Panc1 (cell line): Measurements from ENCODE around the gene KCNQ1OT1. TPM values are rescaled to one million over a fixed set of nuclear protein-coding genes. Genes with fewer than 3 reads are reported as not detected.

Source experiments
- ATAC-seq: fragments of 200-7000 bp; cut with Tn5 transposase; 2 replicates; pipeline ENCODE4 v1.9.1; 2020; ENCODE audit warnings: mild to moderate bottlenecking, moderate library complexity
- BruUV-seq: library from RNA; stranded (reverse); fragments of 400-500 nt; replicated peaks from 2 replicates; lab custom pipeline; 2021; lab: Mats Ljungman, UMichigan
- CTCF ChIA-PET: fragments of 300-600 bp; sonication (Branson Sonifier 250); formaldehyde crosslinking; loops from one replicate; lab custom pipeline; 2022; ENCODE audit warnings: antibody characterized with exemption; lab: Charles Lee
- POLR2A ChIA-PET: fragments of 300-600 bp; sonication (Branson Sonifier 250); formaldehyde crosslinking; loops from one replicate; lab custom pipeline; 2022; ENCODE audit warnings: antibody characterized with exemption; lab: Charles Lee
- DNase-seq: peaks from one replicate; pipeline ENCODE4 v3.0.0-alpha.2; 2010; ENCODE audit warnings: low read depth, low spot score
- H3K27ac ChIP-seq: 2 replicates; pipeline ENCODE4 v1.5.1; 2011; ENCODE audit warnings: mild to moderate bottlenecking, low read length, inconsistent platforms
- H3K27me3 ChIP-seq: fragments of 200-500 bp; sonication (Bioruptor generic); 2 replicates; pipeline ENCODE4 v1.6.0; 2014; ENCODE audit warnings: low read length, inconsistent platforms; ENCODE audit not compliant: control insufficient read depth, insufficient read depth
- H3K36me3 ChIP-seq: fragments of 200-500 bp; sonication (Bioruptor generic); 2 replicates; pipeline ENCODE4 v1.5.1; 2014; ENCODE audit warnings: inconsistent platforms, mild to moderate bottlenecking, low read length, moderate library complexity; ENCODE audit not compliant: control insufficient read depth, insufficient read depth
- H3K4me1 ChIP-seq: 2 replicates; pipeline ENCODE4 v1.5.1; 2011; ENCODE audit warnings: inconsistent platforms, mild to moderate bottlenecking, low read length, moderate library complexity; ENCODE audit not compliant: control insufficient read depth, insufficient read depth
- H3K4me3 ChIP-seq, 2 experiments: 2 replicates each; pipeline ENCODE4 v1.5.1; 2011 to 2012; ENCODE audit warnings: low read depth in 2 of 2, low read length in 2 of 2, mild to moderate bottlenecking in 2 of 2, inconsistent platforms in 1 of 2, moderate library complexity in 1 of 2
- H3K9me3 ChIP-seq: fragments of 200-500 bp; sonication (Bioruptor generic); 2 replicates; pipeline ENCODE4 v1.5.1; 2014; ENCODE audit warnings: low read depth, mild to moderate bottlenecking, inconsistent platforms, low read length, moderate library complexity; ENCODE audit not compliant: control insufficient read depth, insufficient read depth
- POLR2AphosphoS5 ChIP-seq: IDR thresholded peaks from 2 replicates; pipeline ENCODE4 v1.6.1; 2012; ENCODE audit warnings: mild to moderate bottlenecking, low read depth, low read length, moderate library complexity
- SIN3A ChIP-seq: IDR thresholded peaks from 2 replicates; pipeline ENCODE4 v1.6.1; 2012; ENCODE audit warnings: low read depth, mild to moderate bottlenecking, low read length, moderate library complexity, borderline replicate concordance; ENCODE audit not compliant: insufficient read depth
- TCF7L2 ChIP-seq: IDR thresholded peaks from 2 replicates; pipeline ENCODE4 v1.6.1; 2011; ENCODE audit warnings: mild to moderate bottlenecking, low read depth, low read length, inconsistent platforms
- in situ Hi-C: cut with HindIII; loops from 2 replicates; pipeline ENCODE4 v1.10.0; 2016; ENCODE audit warnings: low sequenced_read_pairs, low pct_unique_long_range_greater_than_20kb
- intact Hi-C: fragments of 100-400 bp; cut with micrococcal nuclease; formaldehyde crosslinking; loops from one replicate; pipeline ENCODE4 v1.10.0; 2022; ENCODE audit not compliant: unreplicated experiment
- total RNA-seq: library from RNA; stranded (reverse); gene quantifications from one replicate; pipeline ENCODE4 v1.2.1, GENCODE V29; 2021; ENCODE audit not compliant: unreplicated experiment
- TF ChIP-seq, protein P1 (sequence below), 2 experiments: IDR thresholded peaks; 2 replicates each; pipeline ENCODE4 v1.6.1; 2011 to 2012; ENCODE audit warnings: low read depth in 2 of 2, control low read depth in 1 of 2, low read length in 1 of 2, mild to moderate bottlenecking in 1 of 2, moderate library complexity in 1 of 2; ENCODE audit not compliant: insufficient read depth in 1 of 2
- TF ChIP-seq, protein P2 (sequence below): fragments of 450-650 bp; IDR thresholded peaks from 2 replicates; pipeline ENCODE4 v1.5.1; 2017; ENCODE audit warnings: mild to moderate bottlenecking

Gene KCNQ1OT1
- total RNA-seq, 1 experiment from 2014 or later, result 1.3 TPM

DNA sequence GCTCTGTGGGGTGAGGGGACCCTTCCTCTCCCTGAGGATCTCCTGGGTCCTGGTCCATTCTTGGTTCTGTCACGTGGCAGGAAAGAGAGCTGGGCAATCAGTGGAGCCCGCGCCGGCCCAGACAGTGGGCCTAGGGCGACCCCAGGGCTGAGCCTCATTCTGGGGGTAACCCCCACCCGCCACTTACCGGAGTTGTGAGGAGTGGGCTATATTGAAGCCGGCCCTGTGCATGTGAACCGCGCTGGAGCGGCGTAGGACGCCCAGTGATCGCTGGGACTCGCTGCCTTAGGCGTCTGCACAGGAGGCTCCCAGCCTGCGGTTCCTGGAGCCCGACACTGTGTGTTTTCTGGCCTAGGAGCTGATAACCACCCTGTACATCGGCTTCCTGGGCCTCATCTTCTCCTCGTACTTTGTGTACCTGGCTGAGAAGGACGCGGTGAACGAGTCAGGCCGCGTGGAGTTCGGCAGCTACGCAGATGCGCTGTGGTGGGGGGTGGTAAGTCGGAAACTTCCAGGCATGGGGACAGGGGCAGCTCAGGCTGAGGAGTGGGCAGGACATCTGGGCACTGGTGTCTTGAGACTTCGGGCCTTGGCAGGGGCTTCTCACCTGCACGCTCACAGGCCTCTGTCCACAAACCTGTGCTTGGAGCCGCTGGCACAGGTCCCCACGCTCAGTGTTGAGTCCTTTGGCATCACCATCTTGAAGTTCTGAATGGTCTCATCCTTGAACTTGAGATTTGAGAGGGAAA is 127.1 kb downstream of the KCNQ1OT1 start:
- POLR2A ChIA-PET, result no interaction called here
- Histone ChIP-seq H3K36me3 (no peaks in the 10 kb centered on the region), H3K27me3 (no peaks in the 10 kb centered on the region), H3K9me3 (no peaks in the 10 kb centered on the region), H3K4me3 (no peak overlapping the region), H3K27ac (no peak overlapping the region), H3K4me1 (no peaks in the 10 kb centered on the region)
- TF ChIP-seq POLR2AphosphoS5, result no peak
- no peak for TF ChIP-seq SIN3A
- TF ChIP-seq, protein P1, sequence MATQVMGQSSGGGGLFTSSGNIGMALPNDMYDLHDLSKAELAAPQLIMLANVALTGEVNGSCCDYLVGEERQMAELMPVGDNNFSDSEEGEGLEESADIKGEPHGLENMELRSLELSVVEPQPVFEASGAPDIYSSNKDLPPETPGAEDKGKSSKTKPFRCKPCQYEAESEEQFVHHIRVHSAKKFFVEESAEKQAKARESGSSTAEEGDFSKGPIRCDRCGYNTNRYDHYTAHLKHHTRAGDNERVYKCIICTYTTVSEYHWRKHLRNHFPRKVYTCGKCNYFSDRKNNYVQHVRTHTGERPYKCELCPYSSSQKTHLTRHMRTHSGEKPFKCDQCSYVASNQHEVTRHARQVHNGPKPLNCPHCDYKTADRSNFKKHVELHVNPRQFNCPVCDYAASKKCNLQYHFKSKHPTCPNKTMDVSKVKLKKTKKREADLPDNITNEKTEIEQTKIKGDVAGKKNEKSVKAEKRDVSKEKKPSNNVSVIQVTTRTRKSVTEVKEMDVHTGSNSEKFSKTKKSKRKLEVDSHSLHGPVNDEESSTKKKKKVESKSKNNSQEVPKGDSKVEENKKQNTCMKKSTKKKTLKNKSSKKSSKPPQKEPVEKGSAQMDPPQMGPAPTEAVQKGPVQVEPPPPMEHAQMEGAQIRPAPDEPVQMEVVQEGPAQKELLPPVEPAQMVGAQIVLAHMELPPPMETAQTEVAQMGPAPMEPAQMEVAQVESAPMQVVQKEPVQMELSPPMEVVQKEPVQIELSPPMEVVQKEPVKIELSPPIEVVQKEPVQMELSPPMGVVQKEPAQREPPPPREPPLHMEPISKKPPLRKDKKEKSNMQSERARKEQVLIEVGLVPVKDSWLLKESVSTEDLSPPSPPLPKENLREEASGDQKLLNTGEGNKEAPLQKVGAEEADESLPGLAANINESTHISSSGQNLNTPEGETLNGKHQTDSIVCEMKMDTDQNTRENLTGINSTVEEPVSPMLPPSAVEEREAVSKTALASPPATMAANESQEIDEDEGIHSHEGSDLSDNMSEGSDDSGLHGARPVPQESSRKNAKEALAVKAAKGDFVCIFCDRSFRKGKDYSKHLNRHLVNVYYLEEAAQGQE (IDR thresholded peaks at IDR 0.05; ENCODE audit: insufficient read depth in 1 of 2, low read depth in 2 of 2, low read length in 1 of 2), result no peak
- TF ChIP-seq, protein P2, sequence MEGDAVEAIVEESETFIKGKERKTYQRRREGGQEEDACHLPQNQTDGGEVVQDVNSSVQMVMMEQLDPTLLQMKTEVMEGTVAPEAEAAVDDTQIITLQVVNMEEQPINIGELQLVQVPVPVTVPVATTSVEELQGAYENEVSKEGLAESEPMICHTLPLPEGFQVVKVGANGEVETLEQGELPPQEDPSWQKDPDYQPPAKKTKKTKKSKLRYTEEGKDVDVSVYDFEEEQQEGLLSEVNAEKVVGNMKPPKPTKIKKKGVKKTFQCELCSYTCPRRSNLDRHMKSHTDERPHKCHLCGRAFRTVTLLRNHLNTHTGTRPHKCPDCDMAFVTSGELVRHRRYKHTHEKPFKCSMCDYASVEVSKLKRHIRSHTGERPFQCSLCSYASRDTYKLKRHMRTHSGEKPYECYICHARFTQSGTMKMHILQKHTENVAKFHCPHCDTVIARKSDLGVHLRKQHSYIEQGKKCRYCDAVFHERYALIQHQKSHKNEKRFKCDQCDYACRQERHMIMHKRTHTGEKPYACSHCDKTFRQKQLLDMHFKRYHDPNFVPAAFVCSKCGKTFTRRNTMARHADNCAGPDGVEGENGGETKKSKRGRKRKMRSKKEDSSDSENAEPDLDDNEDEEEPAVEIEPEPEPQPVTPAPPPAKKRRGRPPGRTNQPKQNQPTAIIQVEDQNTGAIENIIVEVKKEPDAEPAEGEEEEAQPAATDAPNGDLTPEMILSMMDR, result no peak
- TF ChIP-seq TCF7L2, result no peak
- in situ Hi-C loops, result no loop called here
- no TSS peak for BruUV-seq
- intact Hi-C loops, result no loop called here
- DNase-seq (no peak), ATAC-seq (no peak)
- CTCF ChIA-PET, result no interaction called here

DNA sequence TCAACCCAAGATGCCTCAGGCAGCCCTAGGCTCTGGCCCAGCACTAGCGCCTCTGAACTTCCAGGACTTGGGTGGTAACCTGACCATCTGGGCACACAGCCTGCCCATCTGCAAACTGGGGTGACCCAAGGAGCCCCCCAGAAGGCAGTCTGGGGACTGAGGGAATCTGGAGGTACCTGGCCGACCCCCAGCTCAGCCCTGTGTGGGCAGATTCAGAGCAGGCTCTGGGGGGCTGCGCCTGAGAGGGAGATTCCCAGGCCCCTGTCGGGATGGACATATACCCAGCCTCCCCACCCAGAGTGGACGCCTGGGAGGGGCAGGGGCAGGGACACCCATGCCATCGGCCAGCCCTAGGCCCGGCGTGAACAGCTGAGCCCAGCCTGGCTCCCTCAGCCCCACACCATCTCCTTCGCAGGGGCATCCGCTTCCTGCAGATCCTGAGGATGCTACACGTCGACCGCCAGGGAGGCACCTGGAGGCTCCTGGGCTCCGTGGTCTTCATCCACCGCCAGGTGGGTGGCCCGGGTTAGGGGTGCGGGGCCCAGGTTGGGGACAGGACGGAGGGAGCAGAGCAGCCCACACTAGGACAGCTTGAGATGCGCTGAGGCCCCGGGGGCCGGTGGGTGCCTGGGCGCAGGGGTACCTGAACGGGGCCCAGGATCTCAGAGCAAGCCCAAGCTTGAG is 128.1 kb downstream of the KCNQ1OT1 start:
- in situ Hi-C loops (no loop called here), intact Hi-C loops (no loop called here)
- Histone ChIP-seq H3K27ac (no peak overlapping the region), H3K27me3 (no peaks in the 10 kb centered on the region), H3K9me3 (no peaks in the 10 kb centered on the region), H3K4me3 (no peak overlapping the region), H3K4me1 (no peaks in the 10 kb centered on the region), H3K36me3 (no peaks in the 10 kb centered on the region)
- POLR2A ChIA-PET, result no interaction called here
- CTCF ChIA-PET, result no interaction called here
- no peak for DNase-seq
- TF ChIP-seq SIN3A, result no peak
- BruUV-seq, result no TSS peak
- no peak for ATAC-seq
